ENCODE measurements around the gene DNAH8. TPM values are rescaled to one million over a fixed set of nuclear protein-coding genes. Genes with fewer than 3 reads are reported as not detected.

DNAH8 gene
- total RNA-seq, 3 donors from 2014 or later (not counting 1 experiment from before 2014, with no cell fraction given) = 0.10 TPM; not detected in 2

DNA sequence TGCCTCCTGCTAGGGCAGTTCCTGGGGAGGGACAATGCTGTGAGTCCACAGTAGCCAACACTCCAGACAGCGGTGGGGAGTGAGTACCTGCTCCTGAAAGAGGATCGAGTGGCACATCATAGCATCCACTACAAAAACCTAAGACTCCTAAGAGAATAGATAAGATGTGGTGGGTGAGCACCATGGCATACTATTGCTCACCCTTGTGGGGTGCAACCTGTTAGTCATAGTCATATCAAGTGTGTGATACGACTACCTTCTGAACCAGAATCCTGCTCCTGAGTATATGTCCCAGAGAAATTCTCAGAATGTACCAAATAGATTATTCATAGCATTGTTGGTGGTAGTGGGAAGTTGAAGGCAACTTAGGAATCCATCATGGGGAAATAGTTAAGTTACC is 270.7 kb downstream of the DNAH8 start:
- Mint-ChIP-seq H3K27ac (no peak overlapping the region), H3K4me3 (no peak overlapping the region), H3K9me3 (no peaks in the 10 kb centered on the region), H3K27me3 (ENCODE audit: low read depth in 2 of 2) (peaks cover 10 to 24% of the 10 kb centered on the region in 2 donors), H3K4me1 (no peaks in the 10 kb centered on the region), H3K36me3 (no peaks in the 10 kb centered on the region)
- H3K4me1 ChIP-seq (ENCODE audit: control insufficient read depth, insufficient read depth, low read length) = no peaks in the 10 kb centered on the region
- H3K36me3 ChIP-seq (ENCODE audit: control insufficient read depth, insufficient read depth, low read length) = no peaks in the 10 kb centered on the region
- H3K27me3 ChIP-seq (ENCODE audit: control insufficient read depth, insufficient read depth, low read length) = no peaks in the 10 kb centered on the region
- intact Hi-C loops (cut with micrococcal nuclease) = no loop called here
- H3K27ac ChIP-seq (ENCODE audit: low read length) = no peak overlapping the region
- H3K9me3 ChIP-seq (ENCODE audit: control insufficient read depth, insufficient read depth, low read length) = no peaks in the 10 kb centered on the region
- DNase-seq (no peak), ATAC-seq (no peak)
- WGBS (ENCODE audit: insufficient coverage) = 93% methylated on average over 2 of the region's 3 CpGs
- TF ChIP-seq CTCF (IDR thresholded peaks at IDR 0.05) = no peak
- H3K4me3 ChIP-seq (ENCODE audit: low read length) = no peak overlapping the region

GRCh38 chr6:38987503-38987902 is 272.4 kb downstream of the DNAH8 start:
- H3K4me3 Mint-ChIP-seq = no peak overlapping the region
- no peaks in the 10 kb centered on the region for H3K4me1 Mint-ChIP-seq
- Histone ChIP-seq H3K9me3 (ENCODE audit: control insufficient read depth, insufficient read depth, low read length) (no peaks in the 10 kb centered on the region), H3K27ac (ENCODE audit: low read length) (no peak overlapping the region), H3K4me3 (ENCODE audit: low read length) (no peak overlapping the region), H3K4me1 (ENCODE audit: control insufficient read depth, insufficient read depth, low read length) (no peaks in the 10 kb centered on the region), H3K36me3 (ENCODE audit: control insufficient read depth, insufficient read depth, low read length) (no peaks in the 10 kb centered on the region), H3K27me3 (ENCODE audit: control insufficient read depth, insufficient read depth, low read length) (no peaks in the 10 kb centered on the region)
- no peak for ATAC-seq
- DNase-seq = no peak
- no peak for TF ChIP-seq CTCF (IDR thresholded peaks at IDR 0.05)
- H3K9me3 Mint-ChIP-seq = no peaks in the 10 kb centered on the region
- intact Hi-C loops (cut with micrococcal nuclease) = no loop called here
- H3K27me3 Mint-ChIP-seq (ENCODE audit: low read depth in 2 of 2) = peaks cover 11 to 21% of the 10 kb centered on the region in 2 donors
- no peaks in the 10 kb centered on the region for H3K36me3 Mint-ChIP-seq
- no peak overlapping the region for H3K27ac Mint-ChIP-seq

GRCh38 chr6:38988736-38989449 is 273.8 kb downstream of the DNAH8 start:
- Histone ChIP-seq H3K36me3 (ENCODE audit: control insufficient read depth, insufficient read depth, low read length) (no peaks in the 10 kb centered on the region), H3K4me1 (ENCODE audit: control insufficient read depth, insufficient read depth, low read length) (no peaks in the 10 kb centered on the region), H3K9me3 (ENCODE audit: control insufficient read depth, insufficient read depth, low read length) (no peaks in the 10 kb centered on the region), H3K27me3 (ENCODE audit: control insufficient read depth, insufficient read depth, low read length) (no peaks in the 10 kb centered on the region), H3K4me3 (ENCODE audit: low read length) (no peak overlapping the region), H3K27ac (ENCODE audit: low read length) (no peak overlapping the region)
- Mint-ChIP-seq H3K36me3 (no peaks in the 10 kb centered on the region), H3K27ac (no peak overlapping the region), H3K9me3 (no peaks in the 10 kb centered on the region), H3K4me1 (no peaks in the 10 kb centered on the region), H3K4me3 (no peak overlapping the region), H3K27me3 (ENCODE audit: low read depth in 2 of 2) (peaks cover 8 to 13% of the 10 kb centered on the region in 2 donors)
- intact Hi-C loops (cut with micrococcal nuclease) = no loop called here
- ATAC-seq (no peak), DNase-seq (no peak)
- TF ChIP-seq CTCF (IDR thresholded peaks at IDR 0.05) = no peak
- 50% methylated on average over 8 of the region's 8 CpGs for WGBS (ENCODE audit: insufficient coverage)

- Mint-ChIP-seq H3K36me3 (no peaks in the 10 kb centered on the region), H3K27ac (no peak overlapping the region), H3K9me3 (no peaks in the 10 kb centered on the region), H3K27me3 (ENCODE audit: low read depth in 2 of 2) (peaks cover 11 to 14% of the 10 kb centered on the region in 2 donors), H3K4me3 (no peak overlapping the region), H3K4me1 (no peaks in the 10 kb centered on the region)
- Histone ChIP-seq H3K4me1 (ENCODE audit: control insufficient read depth, insufficient read depth, low read length) (no peaks in the 10 kb centered on the region), H3K27me3 (ENCODE audit: control insufficient read depth, insufficient read depth, low read length) (no peaks in the 10 kb centered on the region), H3K9me3 (ENCODE audit: control insufficient read depth, insufficient read depth, low read length) (no peaks in the 10 kb centered on the region), H3K4me3 (ENCODE audit: low read length) (no peak overlapping the region), H3K36me3 (ENCODE audit: control insufficient read depth, insufficient read depth, low read length) (no peaks in the 10 kb centered on the region), H3K27ac (ENCODE audit: low read length) (no peak overlapping the region)
- TF ChIP-seq CTCF (IDR thresholded peaks at IDR 0.05) = no peak
- no peak for DNase-seq
- no peak for ATAC-seq
- intact Hi-C loops (cut with micrococcal nuclease) = no loop called here
- WGBS (ENCODE audit: insufficient coverage) = 67% methylated on average over 5 of the region's 5 CpGs
Measured at GRCh38 chr6:38990475-38990874, 275.4 kb downstream of the DNAH8 start.
